ENCODE data around the gene LCN10. TPM values are rescaled to one million over a fixed set of nuclear protein-coding genes. Genes with fewer than 3 reads are reported as not detected.
A peak's percentile ranks its signal among the peaks of the same experiment; 100 is the strongest.

The LCN10 gene
- total and polyA plus RNA-seq, 9 of the 15 experiments (the other 6 are each of a cell fraction or from before 2014, with no cell fraction given), result 0.10 to 0.21 (median 0.14) TPM; not detected in 6

- TF ChIP-seq, protein P1, sequence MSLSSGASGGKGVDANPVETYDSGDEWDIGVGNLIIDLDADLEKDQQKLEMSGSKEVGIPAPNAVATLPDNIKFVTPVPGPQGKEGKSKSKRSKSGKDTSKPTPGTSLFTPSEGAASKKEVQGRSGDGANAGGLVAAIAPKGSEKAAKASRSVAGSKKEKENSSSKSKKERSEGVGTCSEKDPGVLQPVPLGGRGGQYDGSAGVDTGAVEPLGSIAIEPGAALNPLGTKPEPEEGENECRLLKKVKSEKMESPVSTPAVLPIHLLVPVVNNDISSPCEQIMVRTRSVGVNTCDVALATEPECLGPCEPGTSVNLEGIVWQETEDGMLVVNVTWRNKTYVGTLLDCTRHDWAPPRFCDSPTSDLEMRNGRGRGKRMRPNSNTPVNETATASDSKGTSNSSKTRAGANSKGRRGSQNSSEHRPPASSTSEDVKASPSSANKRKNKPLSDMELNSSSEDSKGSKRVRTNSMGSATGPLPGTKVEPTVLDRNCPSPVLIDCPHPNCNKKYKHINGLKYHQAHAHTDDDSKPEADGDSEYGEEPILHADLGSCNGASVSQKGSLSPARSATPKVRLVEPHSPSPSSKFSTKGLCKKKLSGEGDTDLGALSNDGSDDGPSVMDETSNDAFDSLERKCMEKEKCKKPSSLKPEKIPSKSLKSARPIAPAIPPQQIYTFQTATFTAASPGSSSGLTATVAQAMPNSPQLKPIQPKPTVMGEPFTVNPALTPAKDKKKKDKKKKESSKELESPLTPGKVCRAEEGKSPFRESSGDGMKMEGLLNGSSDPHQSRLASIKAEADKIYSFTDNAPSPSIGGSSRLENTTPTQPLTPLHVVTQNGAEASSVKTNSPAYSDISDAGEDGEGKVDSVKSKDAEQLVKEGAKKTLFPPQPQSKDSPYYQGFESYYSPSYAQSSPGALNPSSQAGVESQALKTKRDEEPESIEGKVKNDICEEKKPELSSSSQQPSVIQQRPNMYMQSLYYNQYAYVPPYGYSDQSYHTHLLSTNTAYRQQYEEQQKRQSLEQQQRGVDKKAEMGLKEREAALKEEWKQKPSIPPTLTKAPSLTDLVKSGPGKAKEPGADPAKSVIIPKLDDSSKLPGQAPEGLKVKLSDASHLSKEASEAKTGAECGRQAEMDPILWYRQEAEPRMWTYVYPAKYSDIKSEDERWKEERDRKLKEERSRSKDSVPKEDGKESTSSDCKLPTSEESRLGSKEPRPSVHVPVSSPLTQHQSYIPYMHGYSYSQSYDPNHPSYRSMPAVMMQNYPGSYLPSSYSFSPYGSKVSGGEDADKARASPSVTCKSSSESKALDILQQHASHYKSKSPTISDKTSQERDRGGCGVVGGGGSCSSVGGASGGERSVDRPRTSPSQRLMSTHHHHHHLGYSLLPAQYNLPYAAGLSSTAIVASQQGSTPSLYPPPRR (CRISPR knock-in tag; IDR thresholded peaks at IDR 0.05; ENCODE audit: borderline replicate concordance), result no peak
- TF ChIP-seq, protein P2, sequence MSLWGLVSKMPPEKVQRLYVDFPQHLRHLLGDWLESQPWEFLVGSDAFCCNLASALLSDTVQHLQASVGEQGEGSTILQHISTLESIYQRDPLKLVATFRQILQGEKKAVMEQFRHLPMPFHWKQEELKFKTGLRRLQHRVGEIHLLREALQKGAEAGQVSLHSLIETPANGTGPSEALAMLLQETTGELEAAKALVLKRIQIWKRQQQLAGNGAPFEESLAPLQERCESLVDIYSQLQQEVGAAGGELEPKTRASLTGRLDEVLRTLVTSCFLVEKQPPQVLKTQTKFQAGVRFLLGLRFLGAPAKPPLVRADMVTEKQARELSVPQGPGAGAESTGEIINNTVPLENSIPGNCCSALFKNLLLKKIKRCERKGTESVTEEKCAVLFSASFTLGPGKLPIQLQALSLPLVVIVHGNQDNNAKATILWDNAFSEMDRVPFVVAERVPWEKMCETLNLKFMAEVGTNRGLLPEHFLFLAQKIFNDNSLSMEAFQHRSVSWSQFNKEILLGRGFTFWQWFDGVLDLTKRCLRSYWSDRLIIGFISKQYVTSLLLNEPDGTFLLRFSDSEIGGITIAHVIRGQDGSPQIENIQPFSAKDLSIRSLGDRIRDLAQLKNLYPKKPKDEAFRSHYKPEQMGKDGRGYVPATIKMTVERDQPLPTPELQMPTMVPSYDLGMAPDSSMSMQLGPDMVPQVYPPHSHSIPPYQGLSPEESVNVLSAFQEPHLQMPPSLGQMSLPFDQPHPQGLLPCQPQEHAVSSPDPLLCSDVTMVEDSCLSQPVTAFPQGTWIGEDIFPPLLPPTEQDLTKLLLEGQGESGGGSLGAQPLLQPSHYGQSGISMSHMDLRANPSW (CRISPR knock-in tag; IDR thresholded peaks at IDR 0.05), result no peak
- no peak for TF ChIP-seq ZNF699 (CRISPR knock-in tag; IDR thresholded peaks at IDR 0.05; ENCODE audit: insufficient replicate concordance)
- peak in 1 of 2 experiments; percentile 6; a peak in 1 of 4 replicates for TF ChIP-seq KDM1A (IDR thresholded peaks at IDR 0.05)
- no peak for TF ChIP-seq NCOA1 (IDR thresholded peaks at IDR 0.05; ENCODE audit: low read depth)
- TF ChIP-seq MAX (CRISPR knock-in tag; IDR thresholded peaks at IDR 0.05), result no peak
- TF ChIP-seq ZNF280A (IDR thresholded peaks at IDR 0.05; ENCODE audit: low read depth, partially characterized antibody), result no peak
- TF ChIP-seq TRIM24 (IDR thresholded peaks at IDR 0.05), result no peak
- no peak for TF ChIP-seq SNIP1 (IDR thresholded peaks at IDR 0.05; ENCODE audit: low read depth)
- peak; percentile 70 for TF ChIP-seq CTBP1 (IDR thresholded peaks at IDR 0.05; ENCODE audit: borderline replicate concordance)
- TF ChIP-seq CBFB (CRISPR knock-in tag; IDR thresholded peaks at IDR 0.05), result no peak
- TF ChIP-seq, protein P3, sequence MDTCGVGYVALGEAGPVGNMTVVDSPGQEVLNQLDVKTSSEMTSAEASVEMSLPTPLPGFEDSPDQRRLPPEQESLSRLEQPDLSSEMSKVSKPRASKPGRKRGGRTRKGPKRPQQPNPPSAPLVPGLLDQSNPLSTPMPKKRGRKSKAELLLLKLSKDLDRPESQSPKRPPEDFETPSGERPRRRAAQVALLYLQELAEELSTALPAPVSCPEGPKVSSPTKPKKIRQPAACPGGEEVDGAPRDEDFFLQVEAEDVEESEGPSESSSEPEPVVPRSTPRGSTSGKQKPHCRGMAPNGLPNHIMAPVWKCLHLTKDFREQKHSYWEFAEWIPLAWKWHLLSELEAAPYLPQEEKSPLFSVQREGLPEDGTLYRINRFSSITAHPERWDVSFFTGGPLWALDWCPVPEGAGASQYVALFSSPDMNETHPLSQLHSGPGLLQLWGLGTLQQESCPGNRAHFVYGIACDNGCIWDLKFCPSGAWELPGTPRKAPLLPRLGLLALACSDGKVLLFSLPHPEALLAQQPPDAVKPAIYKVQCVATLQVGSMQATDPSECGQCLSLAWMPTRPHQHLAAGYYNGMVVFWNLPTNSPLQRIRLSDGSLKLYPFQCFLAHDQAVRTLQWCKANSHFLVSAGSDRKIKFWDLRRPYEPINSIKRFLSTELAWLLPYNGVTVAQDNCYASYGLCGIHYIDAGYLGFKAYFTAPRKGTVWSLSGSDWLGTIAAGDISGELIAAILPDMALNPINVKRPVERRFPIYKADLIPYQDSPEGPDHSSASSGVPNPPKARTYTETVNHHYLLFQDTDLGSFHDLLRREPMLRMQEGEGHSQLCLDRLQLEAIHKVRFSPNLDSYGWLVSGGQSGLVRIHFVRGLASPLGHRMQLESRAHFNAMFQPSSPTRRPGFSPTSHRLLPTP (IDR thresholded peaks at IDR 0.05; ENCODE audit: borderline replicate concordance, extremely low read depth, insufficient read length), result no peak
- TF ChIP-seq HNRNPK (IDR thresholded peaks at IDR 0.05; ENCODE audit: low read depth, low read length, poor library complexity, severe bottlenecking), result no peak
- TF ChIP-seq TEAD2 (tag; IDR thresholded peaks at IDR 0.05), result no peak
- TF ChIP-seq HMBOX1 (IDR thresholded peaks at IDR 0.05), result no peak
These were observed 42.2 kb upstream of the LCN10 start (continued) for GRCh38 chr9:136784997-136785361.
